H9 (cell line): ENCODE data around the gene HBS1L. TPM values are rescaled to one million over a fixed set of nuclear protein-coding genes. Genes with fewer than 3 reads are reported as not detected.

ENCODE experiments used
- DNase-seq: peaks from one replicate; pipeline ENCODE4 v3.0.0-alpha.2; 2017
- H2AFZ ChIP-seq: one replicate; pipeline ENCODE4 v1.6.1; 2013; ENCODE audit warnings: mild to moderate bottlenecking, low read length, control low read depth, moderate library complexity
- H2AK5ac ChIP-seq: 2 replicates; pipeline ENCODE4 v1.6.1; 2013; ENCODE audit warnings: low read length, control low read depth, mixed read lengths; ENCODE audit not compliant: insufficient read length
- H2BK120ac ChIP-seq: one replicate; pipeline ENCODE4 v1.6.1; 2013; ENCODE audit warnings: low read depth, mild to moderate bottlenecking, low read length, control low read depth, inconsistent platforms; ENCODE audit not compliant: poor library complexity, severe bottlenecking
- H2BK12ac ChIP-seq: 2 replicates; pipeline ENCODE4 v1.6.1; 2013; ENCODE audit warnings: low read length, control low read depth, mixed read lengths, low read depth; ENCODE audit not compliant: insufficient read length
- H2BK15ac ChIP-seq: 2 replicates; pipeline ENCODE4 v1.6.1; 2013; ENCODE audit warnings: low read depth, low read length, control low read depth
- H2BK20ac ChIP-seq: one replicate; pipeline ENCODE4 v1.6.1; 2013; ENCODE audit warnings: low read depth, mild to moderate bottlenecking, low read length, control low read depth, inconsistent platforms; ENCODE audit not compliant: poor library complexity, severe bottlenecking
- H2BK5ac ChIP-seq: 2 replicates; pipeline ENCODE4 v1.6.1; 2013; ENCODE audit warnings: low read length, control low read depth, mixed read lengths; ENCODE audit not compliant: insufficient read length
- H3K14ac ChIP-seq: 2 replicates; pipeline ENCODE4 v1.6.1; 2013; ENCODE audit warnings: low read length, control low read depth; ENCODE audit not compliant: insufficient read depth
- H3K18ac ChIP-seq: 2 replicates; pipeline ENCODE4 v1.6.1; 2013; ENCODE audit warnings: low read depth, mild to moderate bottlenecking, mixed read lengths, low read length, control low read depth; ENCODE audit not compliant: insufficient read length
- H3K23ac ChIP-seq: 2 replicates; pipeline ENCODE4 v1.6.1; 2013; ENCODE audit warnings: low read length, control low read depth, mixed read lengths, low read depth; ENCODE audit not compliant: insufficient read length
- H3K23me2 ChIP-seq: 2 replicates; pipeline ENCODE4 v1.6.1; 2013; ENCODE audit warnings: low read depth, mild to moderate bottlenecking, mixed read lengths, low read length, control low read depth; ENCODE audit not compliant: insufficient read length, poor library complexity, severe bottlenecking
- H3K27ac ChIP-seq: 2 replicates; pipeline ENCODE4 v1.5.1; 2013; ENCODE audit warnings: low read length, control low read depth, mixed read lengths, low read depth; ENCODE audit not compliant: insufficient read length
- H3K27me3 ChIP-seq: 2 replicates; pipeline ENCODE4 v1.6.1; 2013; ENCODE audit warnings: low read length, control low read depth, inconsistent platforms; ENCODE audit not compliant: insufficient read depth
- H3K4ac ChIP-seq: 2 replicates; pipeline ENCODE4 v1.6.1; 2013; ENCODE audit warnings: low read depth, mild to moderate bottlenecking, control low read depth, inconsistent platforms, low read length, moderate library complexity
- H3K4me1 ChIP-seq: 2 replicates; pipeline ENCODE4 v1.6.1; 2013; ENCODE audit warnings: low read length, control low read depth, inconsistent platforms; ENCODE audit not compliant: insufficient read depth
- H3K4me2 ChIP-seq: 2 replicates; pipeline ENCODE4 v1.6.1; 2013; ENCODE audit warnings: low read length, control low read depth, mixed read lengths; ENCODE audit not compliant: insufficient read length, insufficient read depth
- H3K56ac ChIP-seq: 2 replicates; pipeline ENCODE4 v1.6.1; 2013; ENCODE audit warnings: low read depth, mild to moderate bottlenecking, mixed read lengths, low read length, control low read depth; ENCODE audit not compliant: insufficient read length
- H3K79me1 ChIP-seq: 2 replicates; pipeline ENCODE4 v1.6.1; 2013; ENCODE audit warnings: low read depth, mild to moderate bottlenecking, moderate library complexity, low read length, control low read depth, inconsistent platforms; ENCODE audit not compliant: insufficient read depth, poor library complexity, severe bottlenecking
- H3K79me2 ChIP-seq: 2 replicates; pipeline ENCODE4 v1.6.1; 2013; ENCODE audit warnings: low read length, control low read depth, inconsistent platforms; ENCODE audit not compliant: insufficient read depth
- H3K9ac ChIP-seq: 2 replicates; pipeline ENCODE4 v1.6.1; 2013; ENCODE audit warnings: low read length, control low read depth, mixed read lengths; ENCODE audit not compliant: insufficient read length; ENCODE audit errors: extremely low read depth
- H3K9me3 ChIP-seq: one replicate; pipeline ENCODE4 v1.6.1; 2013; ENCODE audit warnings: low read depth, low read length, inconsistent platforms; ENCODE audit not compliant: control insufficient read depth
- H3T11ph ChIP-seq: one replicate; pipeline ENCODE4 v1.6.1; 2013; ENCODE audit warnings: mild to moderate bottlenecking, low read length, control low read depth, inconsistent platforms
- H4K20me1 ChIP-seq: one replicate; pipeline ENCODE4 v1.6.1; 2013; ENCODE audit not compliant: control insufficient read depth, insufficient read length, insufficient read depth
- H4K5ac ChIP-seq: 2 replicates; pipeline ENCODE4 v1.6.1; 2013; ENCODE audit warnings: low read depth, mild to moderate bottlenecking, mixed read lengths, low read length, control low read depth; ENCODE audit not compliant: insufficient read length
- H4K8ac ChIP-seq: replicated peaks from 2 replicates; pipeline ENCODE4 v1.6.1; 2013; ENCODE audit warnings: low read length, control low read depth, mixed read lengths, low read depth; ENCODE audit not compliant: insufficient read length
- H4K91ac ChIP-seq: 2 replicates; pipeline ENCODE4 v1.6.1; 2013; ENCODE audit warnings: low read depth, mild to moderate bottlenecking, moderate library complexity, mixed read lengths, low read length, control low read depth; ENCODE audit not compliant: insufficient read length
- H3K27ac Mint-ChIP-seq, 3 experiments: 2 replicates in 2 of 3; 3 replicates in 1 of 3; pipeline ENCODE4 v1.8.0; 2020 to 2021; ENCODE audit warnings: mixed read lengths in 3 of 3, mild to moderate bottlenecking in 1 of 3, moderate library complexity in 1 of 3
- H3K27me3 Mint-ChIP-seq: 2 replicates; pipeline ENCODE4 v1.8.0; 2021; ENCODE audit warnings: low read depth, mild to moderate bottlenecking, moderate library complexity, mixed read lengths
- H3K36me3 Mint-ChIP-seq, 3 experiments: 2 replicates in 2 of 3; 3 replicates in 1 of 3; pipeline ENCODE4 v1.8.0; 2020 to 2021; ENCODE audit warnings: low read depth in 3 of 3, mixed read lengths in 3 of 3; ENCODE audit not compliant: insufficient read depth in 1 of 3
- H3K4me1 Mint-ChIP-seq, 2 experiments: 2 replicates each; pipeline ENCODE4 v1.8.0; 2020; ENCODE audit warnings: mixed read lengths in 2 of 2
- H3K4me3 Mint-ChIP-seq, 2 experiments: 2 replicates in 1 of 2; 3 replicates in 1 of 2; pipeline ENCODE4 v1.8.0; 2020 to 2021; ENCODE audit warnings: mild to moderate bottlenecking in 2 of 2, mixed read lengths in 2 of 2, moderate library complexity in 1 of 2
- H3K9me3 Mint-ChIP-seq, 2 experiments: 2 replicates in 1 of 2; 3 replicates in 1 of 2; pipeline ENCODE4 v1.8.0; 2020; ENCODE audit warnings: mild to moderate bottlenecking in 2 of 2, mixed read lengths in 2 of 2, moderate library complexity in 1 of 2
- CTCF ChIP-seq: fragments of 200-600 bp; sonication (generic); conservative IDR thresholded peaks from 3 replicates; pipeline ENCODE4 v1.8.0; 2021; ENCODE audit warnings: antibody characterized with exemption, mild to moderate bottlenecking
- WGBS: extraction: QIAGEN DNeasy Blood & Tissue Kit; methylation state at CpG from one replicate; pipeline ENCODE4 v1.1.7; 2013; ENCODE audit warnings: missing lambda C conversion rate, low lambda C conversion rate, mixed read lengths; ENCODE audit not compliant: insufficient read length; ENCODE audit errors: extremely low coverage; 5-methylcytosine and 5-hydroxymethylcytosine counted together
- total RNA-seq: library from RNA; stranded (reverse); gene quantifications from 2 replicates; pipeline ENCODE4 v1.2.1, GENCODE V29; 2021

Gene HBS1L
- total RNA-seq, 1 experiment from 2014 or later: 110 TPM

DNA sequence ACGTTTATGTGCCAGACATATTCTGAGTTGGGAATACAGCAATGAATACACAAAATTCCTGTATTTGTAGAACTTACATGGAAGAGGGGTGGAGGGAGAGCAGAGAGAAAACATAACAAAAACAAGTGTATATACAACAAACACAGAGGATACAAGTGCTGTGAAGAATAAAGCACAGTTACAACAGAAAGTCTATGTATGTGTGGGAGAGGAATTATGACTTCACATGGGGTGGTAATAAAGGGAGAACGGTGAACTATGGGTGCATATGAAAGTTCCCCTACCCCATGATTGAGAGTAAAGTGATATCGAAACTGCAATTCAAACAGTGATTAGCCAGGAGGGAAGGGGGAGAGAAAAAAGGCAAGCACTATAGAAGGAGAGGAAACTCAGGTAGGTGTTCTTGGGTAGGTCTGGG lies 24.6 kb downstream of the HBS1L start:
- TF ChIP-seq CTCF: no peak
- Histone ChIP-seq H4K5ac (no peak overlapping the region), H2BK15ac (no peak overlapping the region), H2BK12ac (no peak overlapping the region), H3K18ac (no peak overlapping the region), H3K56ac (no peak overlapping the region), H4K20me1 (no peaks in the 10 kb centered on the region), H3K79me1 (no peaks in the 10 kb centered on the region), H3K14ac (no peak overlapping the region), H3K4me2 (no peak overlapping the region), H3K79me2 (no peaks in the 10 kb centered on the region), H3K4ac (no peak overlapping the region), H4K91ac (no peak overlapping the region), H2BK20ac (no peak overlapping the region), H3K27ac (no peak overlapping the region), H2AFZ (no peak overlapping the region), H3K4me1 (0 out of 2 replicates have a peak, but pooled peaks cover 2% of the 10 kb centered on the region), H3T11ph (no peak overlapping the region), H2BK5ac (no peak overlapping the region), H3K9ac (no peak overlapping the region), H3K23ac (no peak overlapping the region), H4K8ac (no peak overlapping the region), H2BK120ac (no peak overlapping the region), H3K27me3 (no peaks in the 10 kb centered on the region), H2AK5ac (no peak overlapping the region), H3K9me3 (no peaks in the 10 kb centered on the region), H3K23me2 (no peaks in the 10 kb centered on the region)
- Mint-ChIP-seq H3K9me3 (no peaks in the 10 kb centered on the region), H3K4me3 (no peak overlapping the region), H3K36me3 (peaks cover 5 to 20% (median 13%) of the 10 kb centered on the region in 3 experiments; a peak in 5 of 7 replicates), H3K4me1 (peaks cover 14 to 23% of the 10 kb centered on the region in 2 experiments), H3K27me3 (no peaks in the 10 kb centered on the region), H3K27ac (peak overlapping the region in 2 of 3 experiments; percentile 1 to 65; a peak in 3 of 7 replicates)
- no peak for DNase-seq
- no CpG with 5 or more reads among the region's 3 CpGs for WGBS
